Skeletal muscle tissue (tissue), 4 donors: ENCODE data around the gene TNRC6B. TPM values are rescaled to one million over a fixed set of nuclear protein-coding genes. Genes with fewer than 3 reads are reported as not detected.
"Not testable (repeated sequence)": the region's sequence is repeated elsewhere in the genome, so short reads cannot be mapped to it uniquely, and the experiment has no call there.

ENCODE experiments used
- H3K27ac ChIP-seq: one replicate; pipeline ENCODE4 v1.7.0; 2013; ENCODE audit warnings: mild to moderate bottlenecking, low read depth, low read length, inconsistent platforms
- H3K27me3 ChIP-seq, 3 donors: one replicate each; pipeline ENCODE4 v1.7.0; 2013; ENCODE audit warnings: low read length in 3 of 3; ENCODE audit not compliant: control insufficient read depth in 3 of 3, insufficient read depth in 3 of 3
- H3K36me3 ChIP-seq, 3 donors: one replicate each; pipeline ENCODE4 v1.7.0; 2013; ENCODE audit warnings: low read length in 3 of 3; ENCODE audit not compliant: control insufficient read depth in 3 of 3, insufficient read depth in 3 of 3
- H3K4me1 ChIP-seq, 3 donors: one replicate each; pipeline ENCODE4 v1.7.0; 2013; ENCODE audit warnings: low read length in 3 of 3, mild to moderate bottlenecking in 3 of 3; ENCODE audit not compliant: control insufficient read depth in 3 of 3, insufficient read depth in 3 of 3
- H3K4me3 ChIP-seq, 3 donors: one replicate each; pipeline ENCODE4 v1.7.0; 2013; ENCODE audit warnings: low read length in 3 of 3
- H3K9ac ChIP-seq, 3 donors: one replicate each; pipeline ENCODE4 v1.7.0; 2013; ENCODE audit warnings: low read length in 3 of 3, mild to moderate bottlenecking in 3 of 3, moderate library complexity in 2 of 3, low read depth in 1 of 3
- H3K9me3 ChIP-seq, 3 donors: one replicate each; pipeline ENCODE4 v1.7.0; 2013; ENCODE audit warnings: low read length in 3 of 3; ENCODE audit not compliant: control insufficient read depth in 3 of 3
- total RNA-seq: library from RNA; depleted of rRNA; stranded (reverse); fragments of >200 nt; gene quantifications from one replicate; pipeline ENCODE4 v1.2.3, GENCODE V29; 2014
- donor health status: Osteomylitis.

Gene TNRC6B
- total RNA-seq, 1 donor from 2014 or later = 28.2 TPM

DNA sequence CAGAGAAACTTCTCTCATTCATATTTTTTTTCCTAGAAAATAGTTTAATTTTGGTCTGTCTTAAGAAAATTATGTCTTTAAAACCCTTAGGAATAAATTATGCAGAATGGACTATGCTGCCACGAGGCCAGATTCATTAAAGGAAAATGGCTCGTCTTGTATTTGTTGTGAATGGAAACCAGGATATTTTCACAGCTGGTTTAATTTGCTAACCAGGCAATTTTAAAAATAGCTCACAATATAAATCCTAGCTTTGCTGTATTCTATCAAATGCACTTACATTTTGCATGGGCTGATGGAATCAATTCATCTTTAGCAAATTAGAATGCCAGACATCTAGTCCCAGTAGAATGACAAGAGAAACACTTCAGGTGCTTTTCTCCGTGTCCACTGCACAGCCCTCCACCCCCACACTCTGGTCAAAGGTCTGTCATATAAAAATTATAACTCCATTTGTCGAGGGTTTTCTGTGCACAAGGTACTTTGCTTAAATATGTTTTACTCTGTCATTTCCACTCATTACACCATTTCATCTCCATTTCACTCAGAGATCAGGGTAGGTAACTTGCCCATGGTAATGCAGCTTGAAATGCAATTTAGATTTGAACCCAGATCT, 20.3 kb upstream of the TNRC6B start:
- H3K4me1 ChIP-seq = peaks cover 0 to 7% (median 3%) of the 10 kb centered on the region in 3 donors

DNA sequence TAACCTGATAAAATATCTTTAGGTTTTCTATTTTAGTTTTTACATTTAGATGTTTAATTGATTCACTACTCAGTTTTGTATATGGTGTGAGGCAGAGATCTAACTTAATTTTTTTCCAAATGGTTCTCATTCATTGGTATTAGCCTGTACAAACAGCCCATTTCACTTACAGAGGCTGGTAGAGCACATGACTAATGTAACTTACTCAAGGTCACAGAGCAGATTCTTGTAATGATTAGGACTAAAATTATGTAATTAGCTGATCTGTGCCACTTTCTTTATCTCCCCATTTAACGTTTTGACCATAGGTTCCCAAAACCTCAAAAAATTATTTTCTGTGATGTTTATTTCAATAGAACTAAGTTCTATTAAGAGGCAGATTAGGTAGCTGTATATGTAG, 16.5 kb upstream of the TNRC6B start:
- peaks cover 0 to 8% (median 2%) of the 10 kb centered on the region in 3 donors for H3K36me3 ChIP-seq
- no peaks in the 10 kb centered on the region for H3K9me3 ChIP-seq
- no peak overlapping the region for H3K9ac ChIP-seq
- no peak overlapping the region for H3K27ac ChIP-seq
- H3K4me3 ChIP-seq = no peak overlapping the region
- H3K27me3 ChIP-seq = no peaks in the 10 kb centered on the region
- H3K4me1 ChIP-seq = peaks cover 0 to 1% (median 0%) of the 10 kb centered on the region in 3 donors

More for the DNA sequence above, 20.3 kb upstream of the TNRC6B start:
- H3K9ac ChIP-seq = no peak overlapping the region
- H3K27ac ChIP-seq = no peak overlapping the region
- no peak overlapping the region for H3K4me3 ChIP-seq
- H3K27me3 ChIP-seq = no peaks in the 10 kb centered on the region
- peaks cover 0 to 5% (median 2%) of the 10 kb centered on the region in 3 donors for H3K36me3 ChIP-seq
- H3K9me3 ChIP-seq = no peaks in the 10 kb centered on the region

DNA sequence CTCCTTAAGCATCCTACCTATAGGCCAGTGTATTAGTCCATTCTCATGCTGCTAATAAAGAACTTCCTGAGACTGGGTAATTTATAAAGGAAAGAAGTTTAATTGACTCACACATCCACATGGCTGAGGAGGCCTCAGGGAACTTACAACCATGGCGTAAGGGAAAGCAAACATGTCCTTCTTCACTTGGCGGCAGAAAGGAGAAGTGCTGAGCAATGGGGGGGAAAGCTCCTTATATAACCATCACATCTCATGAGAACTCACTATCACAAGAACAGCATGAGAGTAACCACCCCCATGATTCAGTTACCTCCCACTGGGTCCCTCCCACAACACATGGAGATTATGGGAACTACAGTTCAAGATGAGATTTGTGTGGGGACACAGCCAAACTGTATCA, 12.2 kb upstream of the TNRC6B start:
- not testable (repeated sequence) for H3K27ac ChIP-seq, H3K27me3 ChIP-seq, H3K9ac ChIP-seq, H3K4me1 ChIP-seq, H3K9me3 ChIP-seq, H3K4me3 ChIP-seq, H3K36me3 ChIP-seq

- Histone ChIP-seq H3K9me3 (no peaks in the 10 kb centered on the region), H3K27ac (peak overlapping the region; percentile 79), H3K4me1 (peaks cover 20 to 33% (median 29%) of the 10 kb centered on the region in 3 donors), H3K9ac (peak overlapping the region; percentile 10 to 51 (median 19)), H3K36me3 (no peaks in the 10 kb centered on the region), H3K4me3 (no peak overlapping the region), H3K27me3 (no peaks in the 10 kb centered on the region)
These were observed 2.0 kb upstream of the TNRC6B start for GRCh38 chr22:40175611-40176244.

GRCh38 chr22:40176921-40177737, 596 bp upstream of the TNRC6B start:
- H3K4me3 ChIP-seq = peak overlapping the region; percentile 81 to 99 (median 82)
- no peaks in the 10 kb centered on the region for H3K27me3 ChIP-seq
- H3K9me3 ChIP-seq = no peaks in the 10 kb centered on the region
- peak overlapping the region; percentile 67 to 88 (median 77) for H3K9ac ChIP-seq
- H3K36me3 ChIP-seq = no peaks in the 10 kb centered on the region
- peak overlapping the region; percentile 79 for H3K27ac ChIP-seq
- H3K4me1 ChIP-seq = peaks cover 23 to 41% (median 31%) of the 10 kb centered on the region in 3 donors

DNA sequence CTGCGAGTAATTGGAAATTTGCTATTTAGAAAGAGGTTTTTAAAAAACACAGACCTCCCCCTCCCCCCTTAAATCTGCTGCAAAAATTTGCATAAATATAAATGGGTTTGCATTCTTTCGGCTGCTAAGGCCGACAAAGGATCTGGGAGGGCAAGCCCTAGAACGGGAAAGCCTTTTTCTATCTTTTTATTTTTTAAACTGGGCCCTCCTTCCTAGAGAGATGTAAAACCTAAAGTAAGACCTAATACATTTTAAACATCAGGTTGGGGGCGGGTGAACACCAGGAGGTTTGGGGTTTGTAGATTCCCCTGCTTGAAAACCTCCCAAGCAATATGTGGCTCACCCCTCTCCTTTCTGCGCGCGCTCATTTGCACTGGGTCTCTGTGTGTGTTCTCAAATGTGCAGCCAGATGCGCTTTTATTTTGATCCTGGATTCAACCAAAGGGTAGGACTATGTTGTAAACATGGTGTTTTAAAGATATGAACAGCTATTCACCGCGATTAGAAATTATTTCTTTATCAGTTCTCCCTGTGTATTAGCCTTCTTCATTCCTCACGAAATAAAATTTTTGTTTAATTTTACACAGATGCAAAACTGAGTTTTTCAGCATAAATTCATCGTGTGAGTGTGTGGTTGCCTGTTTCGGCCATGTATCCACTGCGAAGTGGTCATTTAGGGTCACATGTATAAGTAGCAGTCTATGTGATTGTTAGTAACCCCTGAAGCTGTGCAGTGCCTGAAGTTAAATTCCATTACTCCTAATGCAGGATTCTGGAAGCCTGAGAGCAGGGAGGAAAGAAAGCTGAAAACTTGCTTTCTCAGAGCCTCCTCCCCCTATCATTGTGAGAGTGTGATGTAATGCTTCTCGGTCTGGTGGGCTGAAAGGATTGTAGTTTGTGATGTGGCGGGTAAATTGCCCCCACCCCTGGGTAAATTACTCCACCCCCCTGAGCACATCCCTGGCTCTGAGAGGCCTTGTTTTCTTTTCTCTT, 988 bp downstream of the TNRC6B start:
- Histone ChIP-seq H3K27ac (peak overlapping the region; percentile 79), H3K9me3 (no peaks in the 10 kb centered on the region), H3K4me3 (peak overlapping the region; percentile 81 to 99 (median 82)), H3K9ac (peak overlapping the region; percentile 84 to 98 (median 88)), H3K27me3 (no peaks in the 10 kb centered on the region), H3K36me3 (no peaks in the 10 kb centered on the region), H3K4me1 (peaks cover 36 to 57% (median 46%) of the 10 kb centered on the region in 3 donors)

DNA sequence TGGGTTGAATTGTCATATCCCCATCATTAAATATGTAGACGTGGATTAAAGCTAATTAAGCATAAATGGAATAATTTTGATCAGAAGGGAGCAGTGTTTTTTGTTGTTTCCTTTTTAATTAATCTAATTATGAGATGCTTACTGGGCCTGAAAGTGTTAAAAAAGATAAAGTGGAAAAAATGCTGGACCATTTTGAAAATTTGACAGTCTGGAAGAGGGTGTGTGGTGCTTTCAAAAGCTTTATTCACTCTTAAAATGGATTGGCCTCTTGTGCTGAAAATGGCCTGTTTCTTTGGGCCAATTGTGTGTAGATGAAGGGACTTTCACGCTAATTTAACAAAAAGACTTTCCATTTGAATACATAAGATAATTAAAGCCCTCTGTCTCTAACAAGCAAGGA, 1.8 kb downstream of the TNRC6B start:
- H3K4me1 ChIP-seq = peaks cover 42 to 64% (median 53%) of the 10 kb centered on the region in 3 donors
- no peaks in the 10 kb centered on the region for H3K27me3 ChIP-seq
- H3K4me3 ChIP-seq = peak overlapping the region; percentile 81 to 99 (median 82)
- H3K27ac ChIP-seq = peak overlapping the region; percentile 79
- H3K9me3 ChIP-seq = no peaks in the 10 kb centered on the region
- no peaks in the 10 kb centered on the region for H3K36me3 ChIP-seq
- peak overlapping the region; percentile 84 to 98 (median 88) for H3K9ac ChIP-seq

GRCh38 chr22:40180403-40180802, 2.7 kb downstream of the TNRC6B start:
- H3K27me3 ChIP-seq = no peaks in the 10 kb centered on the region
- peak overlapping the region in 1 of 3 donors; percentile 99 for H3K4me3 ChIP-seq
- H3K36me3 ChIP-seq = no peaks in the 10 kb centered on the region
- H3K9ac ChIP-seq = no peak overlapping the region
- peaks cover 44 to 71% (median 56%) of the 10 kb centered on the region in 3 donors for H3K4me1 ChIP-seq
- no peak overlapping the region for H3K27ac ChIP-seq
- H3K9me3 ChIP-seq = no peaks in the 10 kb centered on the region

DNA sequence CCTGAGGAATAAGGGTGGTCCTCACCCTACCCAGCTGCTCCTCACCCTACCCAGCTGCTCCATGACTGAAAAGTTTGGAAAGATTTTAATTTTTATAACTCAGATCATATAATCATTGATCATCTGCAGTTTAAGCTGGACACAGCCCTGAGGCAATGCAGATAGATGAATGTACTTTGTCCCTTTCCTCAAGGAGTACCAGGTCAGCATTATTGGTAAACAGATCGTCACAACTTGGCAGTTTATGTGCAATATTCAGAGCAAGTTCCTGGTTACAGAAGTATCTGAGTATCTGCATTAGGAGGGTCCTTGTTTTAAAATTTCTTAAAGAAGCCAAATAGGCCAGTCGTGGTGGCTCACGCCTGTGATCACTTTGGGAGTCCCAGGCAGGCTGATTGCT, 3.6 kb downstream of the TNRC6B start:
- no peak overlapping the region for H3K9ac ChIP-seq
- H3K9me3 ChIP-seq = no peaks in the 10 kb centered on the region
- H3K4me3 ChIP-seq = no peak overlapping the region
- no peaks in the 10 kb centered on the region for H3K27me3 ChIP-seq
- H3K4me1 ChIP-seq = peaks cover 47 to 70% (median 52%) of the 10 kb centered on the region in 3 donors
- no peaks in the 10 kb centered on the region for H3K36me3 ChIP-seq
- H3K27ac ChIP-seq = no peak overlapping the region
